Right renal cortex interstitium (tissue), 3 donors: ENCODE measurements around the gene FAM114A2. TPM values are rescaled to one million over a fixed set of nuclear protein-coding genes. Genes with fewer than 3 reads are reported as not detected.
"Not testable (repeated sequence)": the region's sequence is repeated elsewhere in the genome, so short reads cannot be mapped to it uniquely, and the experiment has no call there.

Source experiments
- DNase-seq, 3 donors: peaks; one replicate each; pipeline ENCODE4 v3.0.0-alpha.2; 2013; ENCODE audit warnings: low read depth in 3 of 3, low spot score in 2 of 3
- polyA plus RNA-seq, 3 donors: library from polyadenylated mRNA; unstranded; fragments of 120-200 nt; gene quantifications; one replicate each; pipeline ENCODE4 v1.2.1, GENCODE V29; 2013; ENCODE audit not compliant: insufficient read length in 3 of 3

The FAM114A2 gene
- polyA plus RNA-seq, 3 donors = 31.6 to 36.8 (median 32.6) TPM

- no peak for DNase-seq
These were observed 14.8 kb upstream of the FAM114A2 start for GRCh38 chr5:154053468-154053867.

- DNase-seq = no peak
These were observed 10.9 kb upstream of the FAM114A2 start for GRCh38 chr5:154049636-154050035.

- no peak for DNase-seq
These were observed 8.6 kb upstream of the FAM114A2 start for GRCh38 chr5:154047324-154047723.

- no peak for DNase-seq
These were observed 7.8 kb upstream of the FAM114A2 start for GRCh38 chr5:154046486-154046885.

GRCh38 chr5:154044581-154044980 lies 5.9 kb upstream of the FAM114A2 start:
- no peak for DNase-seq

- no peak for DNase-seq
These were observed 5.4 kb upstream of the FAM114A2 start for GRCh38 chr5:154044099-154044498.

GRCh38 chr5:154042766-154043165 lies 4.1 kb upstream of the FAM114A2 start:
- DNase-seq = no peak

- no peak for DNase-seq
These were observed 734 bp upstream of the FAM114A2 start for GRCh38 chr5:154039458-154039829.

- DNase-seq = peak in 1 of 3 donors; percentile 41
These were observed 426 bp downstream of the FAM114A2 start for GRCh38 chr5:154038261-154038706.

- DNase-seq = no peak
These were observed 3.8 kb downstream of the FAM114A2 start for GRCh38 chr5:154034944-154035343.

GRCh38 chr5:154031937-154032489 lies 6.7 kb downstream of the FAM114A2 start:
- DNase-seq = no peak

- DNase-seq = no peak
These were observed 12.8 kb downstream of the FAM114A2 start for GRCh38 chr5:154025951-154026350.

- not testable (repeated sequence) for DNase-seq
These were observed 19.8 kb downstream of the FAM114A2 start for GRCh38 chr5:154018919-154019318.

GRCh38 chr5:154015071-154015693 lies 23.5 kb downstream of the FAM114A2 start:
- no peak for DNase-seq

- DNase-seq = no peak
These were observed 28.1 kb downstream of the FAM114A2 start for GRCh38 chr5:154010660-154011059.

- DNase-seq = no peak
These were observed 33.1 kb downstream of the FAM114A2 start for GRCh38 chr5:154005648-154006047.

- DNase-seq = no peak
These were observed 36.1 kb downstream of the FAM114A2 start for GRCh38 chr5:154002511-154003020.

GRCh38 chr5:154002093-154002492 lies 36.6 kb downstream of the FAM114A2 start:
- DNase-seq = peak; percentile 19 to 41 (median 23)

GRCh38 chr5:154000703-154001102 lies 38.0 kb downstream of the FAM114A2 start:
- DNase-seq = no peak

- DNase-seq = no peak
These were observed 38.7 kb downstream of the FAM114A2 start for GRCh38 chr5:153999995-154000394.

GRCh38 chr5:153998768-153999167 lies 39.9 kb downstream of the FAM114A2 start:
- no peak for DNase-seq

- DNase-seq = no peak
These were observed 40.7 kb downstream of the FAM114A2 start for GRCh38 chr5:153998010-153998409.
